ENCODE measurements around the gene SLC38A4. TPM values are rescaled to one million over a fixed set of nuclear protein-coding genes. Genes with fewer than 3 reads are reported as not detected.
A peak's percentile ranks its signal among the peaks of the same experiment; 100 is the strongest.

SLC38A4 gene
- total RNA-seq, 2 donors from 2014 or later: not detected

- ATAC-seq (no peak), DNase-seq (ENCODE audit: low spot score) (no peak)
- Mint-ChIP-seq H3K27me3 (peaks cover 8 to 10% of the 10 kb centered on the region in 2 donors), H3K9me3 (no peaks in the 10 kb centered on the region), H3K4me3 (no peak overlapping the region), H3K36me3 (no peaks in the 10 kb centered on the region), H3K4me1 (ENCODE audit: low read depth in 2 of 2) (no peaks in the 10 kb centered on the region), H3K27ac (no peak overlapping the region)
These were observed 22.3 kb downstream of the SLC38A4 start for GRCh38 chr12:46803517-46803916.

- H3K36me3 Mint-ChIP-seq: no peaks in the 10 kb centered on the region
- H3K4me1 Mint-ChIP-seq (ENCODE audit: low read depth in 2 of 2): peaks cover 0 to 3% of the 10 kb centered on the region in 2 donors
- no peak overlapping the region for H3K4me3 Mint-ChIP-seq
- DNase-seq (ENCODE audit: low spot score) (no peak), ATAC-seq (no peak)
- H3K9me3 Mint-ChIP-seq: no peaks in the 10 kb centered on the region
- no peak overlapping the region for H3K27ac Mint-ChIP-seq
- peaks cover 6 to 10% of the 10 kb centered on the region in 2 donors for H3K27me3 Mint-ChIP-seq
These were observed 24.5 kb downstream of the SLC38A4 start for GRCh38 chr12:46801293-46801692.

- H3K4me1 Mint-ChIP-seq (ENCODE audit: low read depth in 2 of 2): peaks cover 0 to 8% of the 10 kb centered on the region in 2 donors
- H3K4me3 Mint-ChIP-seq: no peak overlapping the region
- DNase-seq (ENCODE audit: low spot score) (no peak), ATAC-seq (no peak)
- peaks cover 0 to 8% of the 10 kb centered on the region in 2 donors for H3K27me3 Mint-ChIP-seq
- H3K9me3 Mint-ChIP-seq: no peaks in the 10 kb centered on the region
- H3K36me3 Mint-ChIP-seq: no peaks in the 10 kb centered on the region
- no peak overlapping the region for H3K27ac Mint-ChIP-seq
These were observed 25.6 kb downstream of the SLC38A4 start for GRCh38 chr12:46800160-46800559.

- Mint-ChIP-seq H3K27ac (no peak overlapping the region), H3K36me3 (no peaks in the 10 kb centered on the region), H3K9me3 (no peaks in the 10 kb centered on the region), H3K4me3 (no peak overlapping the region), H3K27me3 (peaks cover 0 to 8% of the 10 kb centered on the region in 2 donors), H3K4me1 (ENCODE audit: low read depth in 2 of 2) (peaks cover 0 to 13% of the 10 kb centered on the region in 2 donors)
- ATAC-seq (no peak), DNase-seq (ENCODE audit: low spot score) (no peak)
These were observed 27.1 kb downstream of the SLC38A4 start for GRCh38 chr12:46798648-46799047.

GRCh38 chr12:46798056-46798455, 27.7 kb downstream of the SLC38A4 start:
- no peak overlapping the region for H3K27ac Mint-ChIP-seq
- peaks cover 0 to 13% of the 10 kb centered on the region in 2 donors for H3K4me1 Mint-ChIP-seq (ENCODE audit: low read depth in 2 of 2)
- no peak for DNase-seq (ENCODE audit: low spot score)
- H3K4me3 Mint-ChIP-seq: no peak overlapping the region
- peaks cover 0 to 11% of the 10 kb centered on the region in 2 donors for H3K27me3 Mint-ChIP-seq
- no peaks in the 10 kb centered on the region for H3K9me3 Mint-ChIP-seq
- H3K36me3 Mint-ChIP-seq: no peaks in the 10 kb centered on the region
- no peak for ATAC-seq

DNA sequence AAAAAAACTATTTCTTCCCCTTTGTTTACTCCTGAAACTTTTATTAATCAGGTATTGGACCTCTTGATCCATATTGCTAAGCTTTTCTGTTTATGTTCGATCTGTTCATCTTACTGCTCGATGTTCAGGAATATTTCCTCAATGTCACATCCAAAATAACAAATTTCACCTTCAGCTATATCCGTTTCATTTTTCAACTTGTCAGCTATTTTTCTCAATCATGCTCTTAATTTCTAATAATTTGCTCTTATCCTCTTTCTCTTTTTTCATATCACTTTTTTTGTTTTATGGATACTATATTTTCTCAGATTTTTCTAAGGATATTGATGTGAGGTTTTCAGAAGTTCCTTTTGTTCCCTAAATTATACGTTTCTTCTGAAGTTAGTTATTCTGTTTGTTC, 29.8 kb downstream of the SLC38A4 start:
- Mint-ChIP-seq H3K36me3 (no peaks in the 10 kb centered on the region), H3K4me3 (peak overlapping the region; percentile 43), H3K4me1 (ENCODE audit: low read depth in 2 of 2) (peaks cover 0 to 13% of the 10 kb centered on the region in 2 donors), H3K27me3 (peaks cover 0 to 17% of the 10 kb centered on the region in 2 donors), H3K27ac (no peak overlapping the region), H3K9me3 (no peaks in the 10 kb centered on the region)
- ATAC-seq (no peak), DNase-seq (ENCODE audit: low spot score) (no peak)

- Mint-ChIP-seq H3K27ac (peak overlapping the region in 1 of 2 donors; percentile 29), H3K9me3 (no peaks in the 10 kb centered on the region), H3K27me3 (peaks cover 0 to 11% of the 10 kb centered on the region in 2 donors), H3K4me1 (ENCODE audit: low read depth in 2 of 2) (peaks cover 0 to 13% of the 10 kb centered on the region in 2 donors), H3K4me3 (peak overlapping the region; percentile 16), H3K36me3 (no peaks in the 10 kb centered on the region)
- ATAC-seq (peak; percentile 69 to 88), DNase-seq (ENCODE audit: low spot score) (no peak)
These were observed 31.1 kb downstream of the SLC38A4 start for GRCh38 chr12:46794593-46795190.

DNA sequence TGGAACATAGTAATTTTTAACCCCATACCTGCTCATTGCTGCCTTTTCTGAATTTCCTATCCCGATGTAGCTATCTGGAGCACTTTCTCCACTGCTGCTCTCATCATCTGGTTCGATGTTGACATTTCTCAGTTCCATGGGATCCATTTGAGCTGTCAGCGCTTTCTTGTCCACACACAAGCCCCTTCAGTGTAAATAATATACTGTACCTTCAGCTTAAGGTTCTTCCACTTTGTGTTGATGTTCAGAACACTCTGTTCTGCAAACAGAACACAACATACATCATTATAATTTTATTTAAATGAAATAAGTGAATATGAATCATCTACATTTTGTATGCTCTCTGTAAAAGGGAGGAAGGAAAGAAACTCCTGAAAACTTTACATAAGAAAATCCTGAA, 32.9 kb downstream of the SLC38A4 start:
- peaks cover 0 to 11% of the 10 kb centered on the region in 2 donors for H3K27me3 Mint-ChIP-seq
- no peak for ATAC-seq
- no peak overlapping the region for H3K4me3 Mint-ChIP-seq
- DNase-seq (ENCODE audit: low spot score): no peak
- no peak overlapping the region for H3K27ac Mint-ChIP-seq
- H3K9me3 Mint-ChIP-seq: no peaks in the 10 kb centered on the region
- H3K4me1 Mint-ChIP-seq (ENCODE audit: low read depth in 2 of 2): peaks cover 0 to 13% of the 10 kb centered on the region in 2 donors
- no peaks in the 10 kb centered on the region for H3K36me3 Mint-ChIP-seq

DNA sequence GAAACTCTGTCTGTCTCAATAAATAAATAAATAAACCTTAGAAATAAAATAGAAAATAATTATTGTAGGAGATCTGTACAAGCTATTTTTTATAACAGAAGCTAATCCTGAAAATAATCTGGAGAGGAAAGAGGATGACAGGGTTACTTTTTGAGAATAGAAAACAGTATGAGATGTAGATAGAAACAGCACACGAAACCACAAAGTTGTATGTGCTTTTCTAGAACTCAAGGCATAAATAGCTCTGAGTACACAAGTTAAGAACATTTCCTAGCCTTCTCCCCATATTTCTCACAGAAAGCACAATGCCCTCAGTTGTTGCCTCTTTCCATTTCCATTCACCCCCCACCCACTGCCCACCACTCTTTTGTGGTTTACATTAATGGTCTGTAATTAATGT, 35.7 kb downstream of the SLC38A4 start:
- Mint-ChIP-seq H3K9me3 (no peaks in the 10 kb centered on the region), H3K27me3 (peaks cover 0 to 13% of the 10 kb centered on the region in 2 donors), H3K27ac (no peak overlapping the region), H3K36me3 (no peaks in the 10 kb centered on the region), H3K4me1 (ENCODE audit: low read depth in 2 of 2) (peaks cover 0 to 5% of the 10 kb centered on the region in 2 donors), H3K4me3 (no peak overlapping the region)
- no peak for DNase-seq (ENCODE audit: low spot score)
- no peak for ATAC-seq

GRCh38 chr12:46788072-46788887, 37.5 kb downstream of the SLC38A4 start:
- no peak overlapping the region for H3K27ac Mint-ChIP-seq
- H3K4me1 Mint-ChIP-seq (ENCODE audit: low read depth in 2 of 2): no peaks in the 10 kb centered on the region
- peaks cover 5 to 16% of the 10 kb centered on the region in 2 donors for H3K27me3 Mint-ChIP-seq
- no peak for ATAC-seq
- DNase-seq (ENCODE audit: low spot score): no peak
- H3K4me3 Mint-ChIP-seq: no peak overlapping the region
- H3K36me3 Mint-ChIP-seq: no peaks in the 10 kb centered on the region
- no peaks in the 10 kb centered on the region for H3K9me3 Mint-ChIP-seq

- peaks cover 12 to 20% of the 10 kb centered on the region in 2 donors for H3K27me3 Mint-ChIP-seq
- DNase-seq (ENCODE audit: low spot score) (no peak), ATAC-seq (no peak)
- H3K36me3 Mint-ChIP-seq: no peaks in the 10 kb centered on the region
- no peaks in the 10 kb centered on the region for H3K9me3 Mint-ChIP-seq
- H3K4me3 Mint-ChIP-seq: no peak overlapping the region
- H3K27ac Mint-ChIP-seq: no peak overlapping the region
- H3K4me1 Mint-ChIP-seq (ENCODE audit: low read depth in 2 of 2): no peaks in the 10 kb centered on the region
These were observed 38.2 kb downstream of the SLC38A4 start for GRCh38 chr12:46787496-46788055.

DNA sequence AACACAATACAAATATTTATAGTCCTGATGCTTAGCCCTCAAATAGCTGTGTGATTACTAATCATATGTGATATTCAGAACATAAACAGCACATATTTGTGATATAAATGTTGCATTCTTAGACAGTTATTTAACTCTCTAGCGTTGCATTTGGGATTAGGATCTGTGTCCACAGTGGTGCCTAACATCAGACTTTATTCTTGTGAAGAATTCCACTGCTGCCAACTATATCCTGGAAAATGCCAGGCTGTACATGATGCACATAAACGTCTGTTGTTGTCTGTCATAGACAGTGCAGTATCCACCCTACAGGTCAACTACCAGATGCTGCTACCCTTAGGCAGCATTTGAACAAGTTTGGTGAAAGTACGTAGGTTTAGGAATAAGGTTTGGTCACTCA, 39.0 kb downstream of the SLC38A4 start:
- Mint-ChIP-seq H3K9me3 (no peaks in the 10 kb centered on the region), H3K4me3 (no peak overlapping the region), H3K36me3 (no peaks in the 10 kb centered on the region), H3K27ac (no peak overlapping the region), H3K4me1 (ENCODE audit: low read depth in 2 of 2) (no peaks in the 10 kb centered on the region), H3K27me3 (peaks cover 14 to 18% of the 10 kb centered on the region in 2 donors)
- DNase-seq (ENCODE audit: low spot score): no peak
- ATAC-seq: no peak

GRCh38 chr12:46785382-46785781, 40.4 kb downstream of the SLC38A4 start:
- no peak for DNase-seq (ENCODE audit: low spot score)
- Mint-ChIP-seq H3K4me1 (ENCODE audit: low read depth in 2 of 2) (no peaks in the 10 kb centered on the region), H3K36me3 (no peaks in the 10 kb centered on the region), H3K9me3 (no peaks in the 10 kb centered on the region), H3K27me3 (peaks cover 17 to 18% of the 10 kb centered on the region in 2 donors), H3K4me3 (no peak overlapping the region), H3K27ac (no peak overlapping the region)
- no peak for ATAC-seq

DNA sequence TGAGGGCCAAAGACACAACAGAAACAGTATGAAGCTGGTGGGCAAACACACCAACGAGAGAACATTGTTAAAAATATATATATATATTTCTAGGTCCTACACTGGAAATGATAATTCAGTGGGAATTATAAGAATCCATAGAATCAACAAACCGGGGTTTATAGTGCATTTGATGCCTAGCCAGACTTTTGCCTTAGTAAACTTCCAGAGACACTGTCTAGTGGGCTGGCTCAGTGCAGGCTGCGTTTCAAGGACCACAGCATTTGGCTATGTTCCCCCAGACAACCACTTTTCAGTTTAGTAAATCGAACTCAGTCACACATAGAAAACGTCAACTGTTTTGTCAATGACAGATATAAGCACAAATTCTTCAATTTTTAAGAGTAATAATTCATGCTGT, 41.9 kb downstream of the SLC38A4 start:
- no peaks in the 10 kb centered on the region for H3K4me1 Mint-ChIP-seq (ENCODE audit: low read depth in 2 of 2)
- ATAC-seq: no peak
- peaks cover 21 to 27% of the 10 kb centered on the region in 2 donors for H3K27me3 Mint-ChIP-seq
- no peak overlapping the region for H3K27ac Mint-ChIP-seq
- DNase-seq (ENCODE audit: low spot score): no peak
- H3K4me3 Mint-ChIP-seq: no peak overlapping the region
- H3K9me3 Mint-ChIP-seq: no peaks in the 10 kb centered on the region
- no peaks in the 10 kb centered on the region for H3K36me3 Mint-ChIP-seq
